ENCODE results near the gene ZNF592. TPM values are rescaled to one million over a fixed set of nuclear protein-coding genes. Genes with fewer than 3 reads are reported as not detected.

Gene ZNF592
- polyA plus RNA-seq, 2 of the 4 experiments (the other 2 are of a cell fraction), result 12.4 to 13.9 TPM

DNA sequence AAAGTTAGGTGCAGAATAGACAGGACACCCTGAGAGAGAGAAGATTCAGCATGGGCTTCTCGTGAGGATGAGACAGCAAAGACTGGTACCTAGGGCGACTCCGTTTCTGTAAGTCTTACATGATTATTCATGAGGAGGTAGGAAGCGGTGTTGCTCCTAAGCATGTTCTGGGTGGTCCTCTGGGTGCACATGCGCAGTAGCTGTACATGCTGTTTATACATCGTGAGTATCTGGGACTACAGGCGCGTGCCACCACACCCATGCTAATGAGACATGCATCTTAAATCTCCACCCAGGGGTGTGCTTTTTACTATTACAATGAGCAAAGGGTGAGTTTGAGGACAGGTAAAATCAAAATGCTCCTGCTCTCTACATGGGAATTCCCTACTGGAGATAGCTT, 81.0 kb downstream of the ZNF592 start:
- FAIRE-seq (no peak), DNase-seq (ENCODE audit: low read depth in 1 of 2, low spot score in 1 of 2) (no peak), ATAC-seq (no peak)
- ChIA-PET CTCF (interaction anchor here (1.2 to 6.5 kb wide), 4 partner anchors 11 to 100 kb away, joined by 3 to 34 read pairs (median 17); partner anchors contain the start of gene ALPK3), POLR2A (no interaction called here)
- no peak overlapping the region for H3K4me3 ChIP-seq
- TF ChIP-seq ZSCAN20 (CRISPR knock-in tag; IDR thresholded peaks at IDR 0.05) (no peak), USF2 (IDR thresholded peaks at IDR 0.05) (no peak), FOXS1 (CRISPR knock-in tag; IDR thresholded peaks at IDR 0.05) (no peak), HOXB13 (CRISPR knock-in tag; IDR thresholded peaks at IDR 0.05; ENCODE audit: low read depth) (no peak), NFE2L2 (conservative IDR thresholded peaks at IDR 0.05; ENCODE audit: low read length) (no peak), FOSL2 (IDR thresholded peaks at IDR 0.05) (no peak), FOSL2 (CRISPR knock-in tag; IDR thresholded peaks at IDR 0.05) (no peak), MAZ (IDR thresholded peaks at IDR 0.05; ENCODE audit: borderline replicate concordance, low read depth, low read length) (no peak), RCOR1 (IDR thresholded peaks at IDR 0.05; ENCODE audit: low read depth, low read length) (no peak), HEYL (CRISPR knock-in tag; IDR thresholded peaks at IDR 0.05) (no peak), ELK1 (IDR thresholded peaks at IDR 0.05; ENCODE audit: low read depth, low read length) (no peak), ZC3H11A (IDR thresholded peaks at IDR 0.05) (no peak), JUNB (IDR thresholded peaks at IDR 0.05) (no peak), CHD2 (IDR thresholded peaks at IDR 0.05; ENCODE audit: low read length, partially characterized antibody) (no peak), REST (IDR thresholded peaks at IDR 0.05) (no peak), CBX8 (IDR thresholded peaks at IDR 0.05) (no peak)
- TF ChIP-seq, protein P1, sequence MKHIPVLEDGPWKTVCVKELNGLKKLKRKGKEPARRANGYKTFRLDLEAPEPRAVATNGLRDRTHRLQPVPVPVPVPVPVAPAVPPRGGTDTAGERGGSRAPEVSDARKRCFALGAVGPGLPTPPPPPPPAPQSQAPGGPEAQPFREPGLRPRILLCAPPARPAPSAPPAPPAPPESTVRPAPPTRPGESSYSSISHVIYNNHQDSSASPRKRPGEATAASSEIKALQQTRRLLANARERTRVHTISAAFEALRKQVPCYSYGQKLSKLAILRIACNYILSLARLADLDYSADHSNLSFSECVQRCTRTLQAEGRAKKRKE (CRISPR knock-in tag; IDR thresholded peaks at IDR 0.05; ENCODE audit: low read depth), result no peak
- H3K9me3 ChIP-seq, result no peaks in the 10 kb centered on the region
- peaks cover 20% of the 10 kb centered on the region for H3K4me1 ChIP-seq
- no peak overlapping the region for H3K27ac ChIP-seq
- 90% methylated on average over 8 of the region's 8 CpGs for WGBS (ENCODE audit: missing lambda C conversion rate)
- H3K4me2 ChIP-seq, result no peak overlapping the region

- Histone ChIP-seq H3K4me2 (no peak overlapping the region), H3K9me3 (no peaks in the 10 kb centered on the region), H3K4me3 (no peak overlapping the region), H3K27ac (no peak overlapping the region), H3K4me1 (peaks cover 20% of the 10 kb centered on the region)
- DNase-seq (ENCODE audit: low read depth in 1 of 2, low spot score in 1 of 2) (no peak), FAIRE-seq (no peak), ATAC-seq (no peak)
- CTCF ChIA-PET, result interaction anchor here (1.6 to 6.5 kb wide), 3 partner anchors 10 to 99 kb away, joined by 3 to 34 read pairs (median 31); partner anchors contain the start of gene ALPK3
- TF ChIP-seq EP300 (IDR thresholded peaks at IDR 0.05) (no peak), CBX2 (IDR thresholded peaks at IDR 0.05; ENCODE audit: borderline replicate concordance, low read depth) (no peak), CHD4 (IDR thresholded peaks at IDR 0.05; ENCODE audit: borderline replicate concordance) (no peak), CBX8 (IDR thresholded peaks at IDR 0.05) (no peak), BCL3 (IDR thresholded peaks at IDR 0.05) (no peak), JUNB (IDR thresholded peaks at IDR 0.05) (no peak), HOXA7 (CRISPR knock-in tag; IDR thresholded peaks at IDR 0.05) (no peak), MAFK (IDR thresholded peaks at IDR 0.05; ENCODE audit: partially characterized antibody) (no peak), EHMT2 (IDR thresholded peaks at IDR 0.05; ENCODE audit: low read depth) (no peak)
- 63% methylated on average over 2 of the region's 2 CpGs for WGBS (ENCODE audit: missing lambda C conversion rate)
- POLR2A ChIA-PET, result no interaction called here
These were observed 81.6 kb downstream of the ZNF592 start for GRCh38 chr15:84830036-84830435.
